ENCODE data around the gene UBP1.
"Not testable (repeated sequence)": the region's sequence is repeated elsewhere in the genome, so short reads cannot be mapped to it uniquely, and the experiment has no call there.

The UBP1 gene

DNA sequence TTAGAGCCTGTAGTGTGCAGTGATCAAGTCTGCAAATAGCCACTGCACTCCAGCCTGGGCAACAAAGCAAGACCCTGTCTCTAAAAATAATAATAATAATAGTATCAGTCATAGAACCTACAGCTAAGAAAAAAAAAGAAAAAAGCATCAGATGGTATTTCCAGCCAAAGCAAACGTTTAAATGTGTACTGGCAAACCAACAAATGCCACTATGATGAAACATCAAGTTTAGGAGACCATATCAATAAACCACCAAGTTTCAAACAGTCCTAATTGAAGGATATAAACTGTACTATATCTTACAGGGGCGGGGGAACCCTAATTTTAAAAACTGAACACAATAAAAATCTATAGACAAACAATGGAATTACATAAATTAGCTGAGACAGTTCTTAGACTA, 6.4 kb downstream of the UBP1 start:
- no peak for DNase-seq (ENCODE audit: low read depth in 2 of 2)

GRCh38 chr3:33430571-33430970, 9.6 kb downstream of the UBP1 start:
- DNase-seq (ENCODE audit: low read depth in 2 of 2) = no peak

GRCh38 chr3:33430061-33430460, 10.1 kb downstream of the UBP1 start:
- no peak for DNase-seq (ENCODE audit: low read depth in 2 of 2)

GRCh38 chr3:33429306-33429705, 10.9 kb downstream of the UBP1 start:
- DNase-seq (ENCODE audit: low read depth in 2 of 2) = not testable (repeated sequence)

DNA sequence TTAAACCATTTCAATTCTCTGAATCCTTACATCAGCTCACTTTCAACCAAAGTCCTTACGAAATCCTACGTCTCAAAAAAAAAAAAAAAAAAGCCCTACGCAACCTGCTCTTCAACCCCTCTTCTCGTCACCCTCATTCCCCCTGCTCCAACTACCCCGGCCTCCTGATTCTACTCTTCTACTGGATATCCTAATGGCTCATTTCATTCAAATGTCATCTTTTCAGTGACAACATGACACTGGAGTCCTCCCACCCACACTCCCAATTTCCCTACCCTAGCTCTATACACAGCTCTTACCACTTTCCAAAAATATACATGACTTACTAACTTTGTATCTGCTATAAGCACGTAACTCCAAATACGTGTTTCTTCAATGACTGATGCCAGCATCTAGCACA, 11.5 kb downstream of the UBP1 start:
- no peak for DNase-seq (ENCODE audit: low read depth in 2 of 2)

DNA sequence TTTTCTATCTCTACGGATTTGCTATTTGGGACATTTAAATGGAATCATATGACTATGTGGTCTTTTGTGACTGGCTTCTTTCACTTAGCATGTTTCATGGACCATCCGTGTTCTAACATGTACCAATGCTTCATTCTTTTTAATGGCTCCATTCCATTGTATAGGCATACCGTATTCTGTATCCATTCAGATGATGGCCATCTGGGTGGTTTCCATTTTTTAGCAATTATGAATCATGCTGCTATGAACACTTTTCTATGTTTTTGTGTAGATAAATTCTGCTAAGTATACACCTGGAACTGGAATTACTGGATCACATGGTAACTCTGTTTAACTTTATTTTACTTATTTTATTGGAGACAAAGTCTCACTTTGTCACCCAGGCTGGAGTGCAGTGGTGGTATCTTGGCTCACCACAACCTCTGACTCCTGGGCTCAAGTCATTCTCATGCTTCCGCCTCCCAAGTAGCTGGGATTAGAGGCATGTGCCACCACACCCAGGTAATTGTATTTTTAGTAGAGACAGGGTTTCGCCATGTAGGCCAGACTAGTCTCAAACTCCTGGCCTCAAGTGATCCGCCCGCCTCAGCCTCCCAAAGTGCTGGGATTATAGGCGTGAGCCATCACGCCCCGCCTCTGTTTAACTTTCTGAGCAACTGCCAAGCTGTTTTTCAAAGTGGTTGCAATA, 13.4 kb downstream of the UBP1 start:
- DNase-seq (ENCODE audit: low read depth in 2 of 2) = no peak

DNA sequence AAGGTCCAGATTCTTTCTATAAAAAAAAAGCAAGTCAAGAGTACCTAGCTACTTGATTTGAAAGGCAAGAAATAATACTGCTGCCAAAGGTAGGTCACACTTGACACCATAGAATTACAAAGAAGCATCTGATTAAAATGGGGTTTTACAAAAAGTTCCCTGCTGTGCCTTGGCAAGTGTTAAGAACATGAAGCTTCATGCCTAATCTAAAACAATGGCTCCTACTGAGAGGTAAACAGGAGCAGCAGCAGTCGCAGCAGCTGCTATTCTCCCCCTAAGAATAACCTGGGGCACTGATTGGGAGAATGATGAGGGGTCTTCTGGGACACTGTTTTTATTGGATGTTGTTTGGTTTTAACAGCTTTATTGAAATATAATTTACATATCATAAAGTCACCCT, 14.1 kb downstream of the UBP1 start:
- DNase-seq (ENCODE audit: low read depth in 2 of 2) = no peak

- DNase-seq (ENCODE audit: low read depth in 2 of 2) = no peak
These were observed 14.8 kb downstream of the UBP1 start for GRCh38 chr3:33425453-33425852.

DNA sequence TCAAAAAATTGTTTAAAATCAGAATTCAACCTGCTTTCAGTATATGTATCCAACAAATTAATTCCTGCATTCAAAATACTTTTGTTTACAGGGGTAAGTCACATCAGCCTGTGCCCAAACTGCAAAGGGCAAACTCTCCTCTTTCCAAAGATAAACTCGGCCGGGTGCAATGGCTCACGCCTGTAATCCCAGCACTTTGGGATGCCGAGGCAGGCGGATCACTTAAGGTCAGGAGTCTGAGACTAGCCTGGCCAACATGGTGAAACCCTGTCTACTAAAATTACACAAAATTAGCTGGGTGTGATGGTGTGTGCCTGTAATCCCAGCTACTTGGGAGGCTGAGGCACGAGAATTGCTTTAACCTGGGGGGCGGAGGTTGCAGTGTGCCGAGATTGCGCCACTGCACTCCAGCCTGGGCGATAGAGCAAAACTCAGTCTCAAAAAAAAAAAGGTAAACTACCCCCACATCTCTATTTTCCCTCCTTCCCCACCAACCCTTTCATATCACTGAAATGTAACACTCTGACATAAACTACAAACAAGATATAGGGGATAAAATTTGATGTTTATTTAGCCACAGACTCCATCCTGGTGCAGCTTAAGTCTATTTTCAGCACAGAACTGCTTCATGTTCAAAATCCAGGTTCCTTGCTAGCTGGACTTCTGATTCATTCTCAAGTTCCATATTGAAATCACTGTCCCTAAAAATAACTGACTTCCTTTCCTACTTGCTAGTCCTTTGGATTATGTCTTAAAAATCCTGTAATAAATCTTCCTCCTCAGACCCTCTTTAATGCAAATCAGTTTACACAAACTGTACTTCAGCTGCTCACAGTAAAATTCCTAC, 15.4 kb downstream of the UBP1 start:
- no peak for DNase-seq (ENCODE audit: low read depth in 2 of 2)

GRCh38 chr3:33420966-33421365, 19.2 kb downstream of the UBP1 start:
- DNase-seq (ENCODE audit: low read depth in 2 of 2) = no peak

GRCh38 chr3:33419948-33420347, 20.3 kb downstream of the UBP1 start:
- DNase-seq (ENCODE audit: low read depth in 2 of 2) = no peak

GRCh38 chr3:33417066-33417673, 23.0 kb downstream of the UBP1 start:
- peak in 1 of 2 donors; percentile 27 for DNase-seq (ENCODE audit: low read depth in 2 of 2)

DNA sequence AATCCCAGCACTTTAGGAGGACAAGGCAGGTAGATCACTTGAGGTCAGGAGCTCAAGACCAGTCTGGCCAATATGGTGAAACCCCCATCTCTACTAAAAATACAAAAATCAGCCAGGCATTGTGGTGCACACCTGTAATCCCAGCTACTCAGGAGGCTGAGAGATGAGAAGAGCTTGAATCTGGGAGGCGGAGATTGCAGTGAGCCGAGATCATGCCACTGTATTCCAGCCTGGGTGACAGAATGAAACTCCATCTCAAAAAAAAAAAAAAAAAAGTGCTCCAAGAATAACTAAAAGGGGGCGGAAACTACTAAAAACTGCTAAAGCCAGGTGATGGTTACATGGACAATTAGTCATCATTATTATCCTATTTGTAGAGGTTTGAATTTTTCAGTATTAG, 29.4 kb downstream of the UBP1 start:
- not testable (repeated sequence) for DNase-seq (ENCODE audit: low read depth in 2 of 2)

- no peak for DNase-seq (ENCODE audit: low read depth in 2 of 2)
These were observed 36.4 kb downstream of the UBP1 start for GRCh38 chr3:33403756-33404155.

DNA sequence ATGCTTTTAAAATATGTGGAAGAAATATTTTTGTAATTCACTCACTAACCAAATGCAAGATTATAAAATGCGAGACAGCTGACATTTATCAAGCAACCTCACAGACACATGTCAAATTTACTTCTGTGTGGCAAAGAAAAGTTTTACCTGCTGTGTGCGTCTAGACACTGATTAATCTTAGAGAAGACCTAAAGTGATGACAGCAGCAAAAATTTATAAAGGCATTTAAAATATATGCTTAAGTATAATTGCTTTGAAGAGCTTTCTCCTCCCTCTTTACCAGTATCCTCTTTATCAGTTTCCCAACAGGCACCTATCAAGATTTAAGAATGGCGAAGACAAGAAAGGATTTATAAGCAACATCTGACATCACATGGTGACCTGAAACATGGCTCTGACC, 37.3 kb downstream of the UBP1 start:
- DNase-seq (ENCODE audit: low read depth in 2 of 2) = no peak

DNA sequence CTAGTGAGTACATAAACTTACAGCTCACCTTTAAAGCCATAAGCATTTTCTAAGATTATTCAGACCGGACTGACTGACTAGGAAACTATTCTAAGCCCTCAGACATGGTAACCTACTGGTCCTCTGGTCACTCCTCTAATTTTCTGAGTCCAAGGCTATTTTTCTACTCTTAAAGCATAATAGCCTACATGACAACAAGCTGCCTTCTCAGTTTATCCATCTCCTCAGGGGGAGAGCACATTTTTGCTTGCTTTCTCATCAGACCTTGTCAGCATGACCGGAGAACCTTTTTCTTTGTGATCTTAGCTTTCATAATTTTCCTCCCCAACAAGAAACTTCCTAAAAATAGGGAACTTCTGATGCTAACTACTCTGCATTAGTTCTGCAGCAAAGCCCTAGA, 38.4 kb downstream of the UBP1 start:
- no peak for DNase-seq (ENCODE audit: low read depth in 2 of 2)

GRCh38 chr3:33398410-33398809, 41.8 kb downstream of the UBP1 start:
- DNase-seq (ENCODE audit: low read depth in 2 of 2) = no peak

DNA sequence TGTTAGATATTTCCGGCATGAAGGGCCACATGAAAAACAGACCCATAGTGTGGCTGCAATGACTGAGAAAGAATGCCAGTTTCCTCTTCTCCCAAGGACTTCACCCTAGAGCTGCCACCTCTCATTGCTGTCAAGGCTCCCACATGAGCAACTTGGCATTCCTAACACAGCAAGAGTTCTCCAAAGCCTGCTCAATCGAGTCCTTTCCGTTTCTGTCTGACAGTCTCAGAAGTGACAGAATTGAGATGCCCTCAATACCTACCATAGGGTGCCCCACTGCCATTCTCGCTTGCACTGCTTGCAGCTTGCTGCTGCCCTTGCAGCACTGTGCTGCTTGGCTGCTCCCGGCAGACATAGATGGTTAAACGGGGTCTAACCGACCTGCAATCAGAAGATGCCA, 44.3 kb downstream of the UBP1 start:
- no peak for DNase-seq (ENCODE audit: low read depth in 2 of 2)

- DNase-seq (ENCODE audit: low read depth in 2 of 2) = no peak
These were observed 45.7 kb downstream of the UBP1 start for GRCh38 chr3:33394403-33395054.

DNA sequence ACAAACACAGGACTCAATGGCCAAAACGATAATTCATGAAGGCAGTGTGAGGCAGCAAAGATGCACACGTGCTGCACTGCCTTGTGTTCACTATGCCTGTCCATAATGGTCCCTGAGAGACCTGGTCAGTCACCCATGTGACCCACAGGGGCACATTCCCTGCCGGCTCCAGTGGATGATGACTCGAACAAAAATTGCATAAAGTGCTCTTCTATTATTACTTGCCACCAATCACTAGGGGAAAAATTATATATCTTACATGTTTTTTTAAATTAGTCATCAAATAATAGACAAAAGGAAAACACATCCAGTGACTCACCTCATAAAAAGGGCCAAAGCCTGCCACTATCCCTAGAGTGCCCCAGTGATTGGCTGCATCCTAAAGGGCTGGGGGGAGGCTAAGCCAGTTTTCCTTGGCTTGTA, 47.5 kb downstream of the UBP1 start:
- DNase-seq (ENCODE audit: low read depth in 2 of 2) = no peak

GRCh38 chr3:33392144-33392543, 48.1 kb downstream of the UBP1 start:
- no peak for DNase-seq (ENCODE audit: low read depth in 2 of 2)

DNA sequence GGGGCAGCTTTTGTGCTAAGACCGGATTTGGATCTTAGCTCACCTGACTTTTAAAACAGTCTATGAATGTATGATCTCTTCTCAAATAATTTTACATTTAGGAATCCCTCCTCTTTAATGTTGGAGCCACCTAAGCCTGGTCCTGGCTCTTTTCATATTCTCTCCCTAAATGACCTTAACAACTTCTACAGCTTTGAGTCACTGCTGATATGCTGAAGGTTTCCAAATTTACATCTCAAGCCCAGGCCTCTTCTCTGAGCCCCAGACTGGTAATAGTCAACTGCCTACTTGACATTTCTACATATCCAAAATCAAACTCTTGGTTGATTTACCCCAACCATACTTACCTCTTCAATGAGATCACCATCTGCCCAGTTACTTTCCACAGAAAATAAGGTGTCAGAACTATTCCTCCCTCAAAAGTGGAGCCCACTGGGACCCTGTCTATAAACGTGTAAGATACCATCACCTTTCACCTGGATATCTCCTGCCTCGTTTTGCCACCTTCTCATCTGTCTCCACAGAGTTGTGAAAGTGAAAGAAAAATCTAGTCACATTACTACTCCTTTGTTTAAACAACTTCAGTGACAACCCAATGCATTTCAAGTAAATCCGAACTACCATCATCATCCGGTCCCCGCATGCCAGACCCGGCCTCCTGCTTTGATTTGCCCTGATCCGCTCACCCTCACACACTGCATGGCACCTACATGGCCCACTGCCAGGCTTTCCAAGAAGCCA, 48.8 kb downstream of the UBP1 start:
- no peak for DNase-seq (ENCODE audit: low read depth in 2 of 2)

All from stimulated activated CD4-positive, alpha-beta T cell treated with anti-CD3 and anti-CD28 coated beads, Interleukin-15, amount 100 ng/mL, for 48 hours (primary cell).